Lower leg skin (tissue), 3 donors: ENCODE measurements around the gene MOG.

Experiments
- CTCF ChIP-seq, 3 donors: fragments of 450-650 bp; IDR thresholded peaks; one replicate each; pipeline ENCODE4 v1.5.1; 2016; ENCODE audit warnings: antibody characterized with exemption in 3 of 3, mild to moderate bottlenecking in 3 of 3, moderate library complexity in 2 of 3
- POLR2A ChIP-seq, 2 donors: fragments of 450-650 bp; IDR thresholded peaks; one replicate each; pipeline ENCODE4 v1.6.1; 2016 to 2017; ENCODE audit warnings: antibody characterized with exemption in 2 of 2, mild to moderate bottlenecking in 1 of 2, moderate library complexity in 1 of 2

- TF ChIP-seq POLR2A (IDR thresholded peaks at IDR 0.05) (no peak), CTCF (IDR thresholded peaks at IDR 0.05) (no peak)
Measured at GRCh38 chr6:29641430-29642148, 15.3 kb upstream of the MOG start.
